Stimulated activated CD8-positive, alpha-beta memory T cell treated with anti-CD3 and anti-CD28 coated beads, Interleukin-15, amount 100 ng/mL, for 1 hour (primary cell): ENCODE data around the gene PPL.

Experiments used
- DNase-seq: peaks from one replicate; pipeline ENCODE4 v3.0.0-alpha.2; 2020; ENCODE audit warnings: low read depth

Gene PPL

GRCh38 chr16:4884972-4885874 lies 51.7 kb downstream of the PPL start:
- DNase-seq = no peak

- DNase-seq = no peak
Observed at GRCh38 chr16:4884209-4884608, 52.7 kb downstream of the PPL start.

GRCh38 chr16:4883501-4883900 lies 53.4 kb downstream of the PPL start:
- DNase-seq = no peak

GRCh38 chr16:4882633-4883285 lies 54.2 kb downstream of the PPL start:
- no peak for DNase-seq

- no peak for DNase-seq
Observed at GRCh38 chr16:4882000-4882632, 54.8 kb downstream of the PPL start.

- no peak for DNase-seq
Observed at GRCh38 chr16:4880006-4880580, 56.9 kb downstream of the PPL start.

GRCh38 chr16:4879049-4879448 lies 57.9 kb downstream of the PPL start:
- no peak for DNase-seq

- no peak for DNase-seq
Observed at GRCh38 chr16:4877380-4877685, 59.6 kb downstream of the PPL start.

GRCh38 chr16:4876646-4877379 lies 60.1 kb downstream of the PPL start:
- no peak for DNase-seq

GRCh38 chr16:4874666-4875065 lies 62.3 kb downstream of the PPL start:
- no peak for DNase-seq

- no peak for DNase-seq
Observed at GRCh38 chr16:4873091-4873490, 63.9 kb downstream of the PPL start.

- DNase-seq = no peak
Observed at GRCh38 chr16:4871071-4871470, 65.9 kb downstream of the PPL start.

- DNase-seq = no peak
Observed at GRCh38 chr16:4870138-4870671, 66.7 kb downstream of the PPL start.

GRCh38 chr16:4869147-4869805 lies 67.7 kb downstream of the PPL start:
- no peak for DNase-seq

- DNase-seq = no peak
Observed at GRCh38 chr16:4868535-4868934, 68.4 kb downstream of the PPL start.

GRCh38 chr16:4868026-4868425 lies 68.9 kb downstream of the PPL start:
- no peak for DNase-seq

GRCh38 chr16:4866586-4866985 lies 70.4 kb downstream of the PPL start:
- no peak for DNase-seq

- no peak for DNase-seq
Observed at GRCh38 chr16:4865231-4865860, 71.6 kb downstream of the PPL start.

GRCh38 chr16:4864728-4865127 lies 72.2 kb downstream of the PPL start:
- DNase-seq = no peak

GRCh38 chr16:4862639-4863038 lies 74.3 kb downstream of the PPL start:
- no peak for DNase-seq
